CD4-positive, alpha-beta T cell treated with Interleukin-4 for 1 hour (primary cell): ENCODE data around the gene ACOT7.

Experiments used
- DNase-seq, 2 donors: peaks; one replicate each; pipeline ENCODE4 v3.0.0-alpha.2; 2020 to 2022

Gene ACOT7

GRCh38 chr1:6359216-6360116, 34.1 kb downstream of the ACOT7 start:
- DNase-seq: peak; percentile 61 to 80

DNA sequence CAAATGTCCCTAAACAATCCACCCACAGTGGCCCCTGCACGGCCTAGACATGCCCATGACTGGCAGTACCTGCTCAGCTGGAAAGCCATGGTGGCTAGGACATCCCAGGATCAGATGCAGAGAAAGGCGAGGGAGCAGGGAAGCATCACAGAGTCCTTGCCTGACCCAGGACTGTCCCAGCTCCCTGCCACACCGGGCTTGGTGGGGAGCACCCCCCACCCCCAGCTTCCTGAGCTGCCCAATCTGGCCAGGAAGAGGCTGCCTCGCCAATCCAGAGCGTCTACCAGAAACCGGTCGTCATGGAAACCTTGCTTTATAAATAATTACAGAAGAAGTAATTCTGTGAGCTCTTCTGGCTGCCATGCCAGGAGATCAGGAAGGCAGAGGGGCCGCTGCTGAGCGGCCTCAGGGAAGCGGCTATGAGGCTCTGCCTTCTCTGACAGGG, 34.8 kb downstream of the ACOT7 start:
- peak; percentile 66 to 81 for DNase-seq

- peak; percentile 15 to 38 for DNase-seq
Measured at GRCh38 chr1:6358144-6358624, 35.4 kb downstream of the ACOT7 start.

DNA sequence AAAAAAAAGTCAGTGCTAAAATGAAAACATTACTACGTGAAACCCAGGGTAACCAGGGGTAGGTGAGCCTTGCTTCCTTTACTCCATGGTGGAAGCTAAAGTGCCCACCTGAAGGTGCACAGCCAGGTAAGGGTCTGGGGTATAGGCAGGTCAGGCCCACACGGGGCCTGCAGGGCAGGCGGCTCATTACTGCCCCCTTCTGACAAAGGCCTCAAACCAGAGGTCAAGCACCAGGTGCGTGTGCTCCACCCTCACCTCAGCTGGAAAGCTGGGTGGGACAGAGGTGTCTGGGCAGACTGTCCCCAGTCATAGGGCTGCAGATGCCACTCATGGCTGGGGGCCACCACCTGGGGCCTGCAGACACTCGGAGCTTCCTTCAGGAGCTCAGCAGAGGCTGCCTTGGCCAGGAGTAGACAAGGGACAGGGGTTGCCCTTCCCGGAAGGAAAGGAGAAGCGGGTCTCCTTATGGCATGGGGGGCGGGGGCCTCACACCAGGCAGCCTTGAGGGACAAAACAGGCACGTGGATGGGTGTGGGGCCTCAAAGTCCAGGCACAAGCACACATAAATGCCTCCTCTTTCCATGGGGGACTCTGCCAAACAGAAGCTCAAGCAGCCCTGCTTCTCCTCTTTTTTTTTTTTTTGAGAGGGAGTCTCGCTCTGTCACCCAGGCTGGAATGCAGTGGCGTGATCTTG, 36.2 kb downstream of the ACOT7 start:
- DNase-seq: no peak

- DNase-seq: no peak
Measured at GRCh38 chr1:6355621-6356020, 37.9 kb downstream of the ACOT7 start.

DNA sequence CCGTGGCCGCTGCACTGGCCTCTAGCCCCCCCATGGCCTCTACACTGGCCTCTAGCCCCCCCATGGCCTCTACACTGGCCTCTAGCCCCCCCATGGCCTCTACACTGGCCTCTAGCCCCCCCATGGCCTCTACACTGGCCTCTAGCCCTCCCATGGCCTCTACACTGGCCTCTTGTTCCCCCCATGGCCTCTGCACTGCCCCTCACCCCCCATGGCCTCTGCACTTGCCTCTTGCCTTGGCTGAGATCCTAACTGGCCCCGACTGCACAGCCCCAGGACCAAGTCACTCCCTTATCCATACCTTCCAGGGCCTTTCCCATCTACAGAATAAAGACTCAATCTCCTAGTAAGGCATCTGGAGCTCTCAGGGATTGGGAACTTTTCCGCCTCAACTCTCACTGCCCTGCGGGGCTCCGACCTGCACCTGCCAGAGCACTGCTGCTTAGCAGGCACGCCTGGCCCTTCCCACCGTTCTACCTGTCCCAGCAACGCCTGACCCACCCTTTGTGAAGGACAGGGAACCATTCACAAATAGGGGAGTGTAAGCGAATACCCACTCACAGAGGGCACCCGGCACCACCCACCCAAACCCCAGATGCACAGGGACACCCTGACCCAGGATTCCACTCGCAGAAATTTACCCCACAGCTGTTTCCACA, 38.8 kb downstream of the ACOT7 start:
- DNase-seq: no peak

- DNase-seq: no peak
Measured at GRCh38 chr1:6353955-6354658, 39.5 kb downstream of the ACOT7 start.

GRCh38 chr1:6353619-6353954, 40.0 kb downstream of the ACOT7 start:
- DNase-seq: no peak

DNA sequence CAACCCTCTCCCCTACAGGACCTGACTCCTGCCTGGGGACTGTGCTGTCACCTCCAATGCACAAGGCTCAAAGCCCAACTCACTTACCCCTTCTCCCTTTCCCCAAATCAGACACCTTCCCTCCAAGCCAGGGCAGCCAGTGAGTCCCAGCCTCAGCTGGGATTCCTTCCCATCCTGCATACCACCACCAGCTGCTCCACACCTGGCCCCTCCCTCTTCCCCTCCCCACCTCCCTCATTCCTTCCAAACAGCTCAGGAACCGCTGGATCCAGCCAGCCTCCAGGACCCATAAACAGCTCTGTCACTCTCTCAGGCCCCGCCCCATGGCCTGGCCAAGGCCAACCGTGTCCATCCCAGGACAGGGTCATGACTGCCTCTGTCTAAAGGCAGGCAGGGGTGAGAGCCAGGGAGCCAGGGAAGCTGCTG, 41.4 kb downstream of the ACOT7 start:
- no peak for DNase-seq

- DNase-seq: no peak
Measured at GRCh38 chr1:6351480-6352137, 42.0 kb downstream of the ACOT7 start.

- DNase-seq: no peak
Measured at GRCh38 chr1:6350416-6351088, 43.0 kb downstream of the ACOT7 start.

GRCh38 chr1:6349254-6349943, 44.2 kb downstream of the ACOT7 start:
- DNase-seq: no peak

DNA sequence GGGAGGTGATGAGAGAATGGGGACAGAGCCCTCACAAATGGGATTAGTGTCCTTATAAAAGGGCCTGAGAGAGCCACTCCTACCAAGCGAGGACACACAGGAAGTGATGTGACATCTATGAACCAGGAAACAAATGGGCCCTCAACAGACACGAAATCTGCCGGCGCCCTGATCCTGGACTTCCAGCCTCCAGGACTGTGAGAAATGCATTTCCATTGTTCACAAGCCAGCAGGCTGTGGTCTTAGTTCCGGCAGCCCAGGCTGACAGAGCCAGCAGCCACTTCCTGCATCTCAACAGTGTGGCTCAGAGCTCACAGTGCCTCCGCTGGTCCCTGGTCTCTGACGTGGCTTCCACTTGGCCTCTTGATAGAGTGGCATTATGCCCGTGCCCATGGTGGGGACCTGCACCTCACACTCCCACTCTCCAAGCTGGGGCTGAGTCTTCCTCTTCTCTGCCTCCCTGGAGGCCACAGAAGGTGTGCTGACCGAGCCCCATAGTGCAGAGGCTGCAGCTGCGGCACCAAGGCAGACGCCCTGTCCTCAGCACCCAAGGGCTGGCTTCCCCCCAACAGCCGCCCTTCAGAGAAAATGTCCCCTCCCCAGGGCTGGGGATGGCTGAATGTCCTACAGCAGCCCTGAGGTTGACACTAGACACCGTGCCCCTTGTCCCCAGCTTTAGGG, 44.9 kb downstream of the ACOT7 start:
- peak; percentile 52 to 69 for DNase-seq

DNA sequence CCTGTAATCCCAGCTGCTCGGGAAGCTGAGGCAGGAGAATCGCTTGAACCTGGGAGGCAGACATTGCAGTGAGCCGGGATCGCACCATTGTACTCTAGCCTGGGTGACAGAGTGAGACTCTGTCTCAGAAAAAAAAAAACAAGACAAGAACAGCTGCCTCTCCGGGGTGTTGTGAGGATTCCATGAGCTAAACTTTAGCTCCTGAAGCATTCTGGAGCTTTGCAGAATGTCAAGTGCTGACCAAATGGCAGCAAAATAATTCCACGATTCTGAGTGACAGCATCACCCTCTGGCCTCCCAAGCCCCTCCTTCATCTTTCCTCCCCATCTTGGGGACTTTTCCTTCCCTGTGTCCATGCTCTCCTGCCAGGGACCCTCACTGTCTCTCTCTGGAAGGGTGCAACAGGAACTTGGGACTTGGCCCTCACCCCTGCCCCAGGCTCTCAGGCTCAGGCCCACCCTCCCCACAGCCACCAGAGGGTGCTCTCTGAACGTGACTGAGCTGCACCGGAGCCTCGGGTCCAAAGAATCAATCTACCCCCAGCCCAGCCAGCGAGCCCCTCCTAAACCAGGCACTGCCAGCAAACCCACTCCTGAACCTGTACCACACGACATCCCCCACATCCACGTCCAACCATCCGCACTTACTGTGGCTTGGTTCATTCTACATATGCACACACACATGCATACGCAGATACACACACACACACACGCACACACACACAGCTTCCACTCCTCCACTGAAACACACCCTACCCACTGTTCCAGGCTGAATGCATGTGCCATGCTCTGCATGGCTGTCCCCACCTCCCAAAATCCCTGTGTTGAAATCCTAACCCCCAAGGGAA, 45.7 kb downstream of the ACOT7 start:
- peak; percentile 65 to 76 for DNase-seq

DNA sequence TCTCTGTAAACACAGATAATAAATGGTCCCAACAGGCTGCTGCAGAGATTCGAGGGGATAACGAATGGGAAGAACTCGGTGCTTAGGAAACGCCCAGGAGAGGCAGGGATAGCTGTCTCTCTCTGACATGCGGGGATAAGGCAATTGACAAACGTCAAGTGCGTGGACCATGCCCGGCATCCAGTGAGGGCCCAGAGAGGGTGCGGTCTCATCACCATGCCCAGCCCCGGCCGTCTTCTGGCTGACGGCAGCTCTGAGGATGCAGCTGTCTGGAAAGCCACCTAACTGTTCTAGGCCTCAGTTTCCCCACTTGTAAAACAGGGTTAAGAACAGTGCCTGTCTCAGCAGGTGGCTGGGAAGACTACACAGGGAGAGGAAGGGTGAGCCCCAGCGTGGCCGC, 48.1 kb downstream of the ACOT7 start:
- DNase-seq: no peak

DNA sequence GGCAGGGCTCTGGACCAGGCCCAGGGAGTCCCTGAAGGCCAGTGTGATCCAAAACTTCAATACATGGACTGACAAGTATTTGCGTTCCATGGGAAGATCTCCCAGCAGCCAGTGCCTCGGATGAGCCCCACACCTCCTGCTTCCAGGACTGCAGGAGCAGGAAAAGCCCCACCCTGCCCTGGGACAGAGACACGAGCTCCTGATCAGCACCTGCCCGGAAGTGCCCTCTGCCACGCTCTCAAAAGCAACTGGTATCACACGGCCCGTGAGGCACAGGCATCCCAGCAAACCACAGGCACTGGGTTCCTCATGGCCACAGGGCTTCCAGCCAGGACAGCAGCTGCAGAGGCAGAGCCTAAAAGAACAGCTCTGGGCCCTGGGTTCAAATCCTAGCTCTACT, 48.6 kb downstream of the ACOT7 start:
- no peak for DNase-seq

GRCh38 chr1:6343506-6344405, 49.8 kb downstream of the ACOT7 start:
- DNase-seq: peak; percentile 60 to 70

GRCh38 chr1:6342056-6342455, 51.5 kb downstream of the ACOT7 start:
- DNase-seq: no peak
